Fibroblast of lung (primary cell): Measurements from ENCODE around the gene WDFY3.

Experiments
- EZH2 ChIP-seq: IDR thresholded peaks from 2 replicates; pipeline ENCODE4 v1.5.1; 2012; ENCODE audit warnings: low read length, control low read depth, mild to moderate bottlenecking; ENCODE audit errors: missing control alignments
- TF ChIP-seq, protein P1 (sequence below), 2 donors: IDR thresholded peaks in 1 of 2; conservative IDR thresholded peaks in 1 of 2; 1 replicate in 1 of 2; 2 replicates in 1 of 2; pipeline ENCODE4 v1.5.1; 2011 to 2012; ENCODE audit warnings: low read length in 2 of 2, control low read depth in 1 of 2, inconsistent platforms in 1 of 2, low read depth in 1 of 2, mild to moderate bottlenecking in 1 of 2

DNA sequence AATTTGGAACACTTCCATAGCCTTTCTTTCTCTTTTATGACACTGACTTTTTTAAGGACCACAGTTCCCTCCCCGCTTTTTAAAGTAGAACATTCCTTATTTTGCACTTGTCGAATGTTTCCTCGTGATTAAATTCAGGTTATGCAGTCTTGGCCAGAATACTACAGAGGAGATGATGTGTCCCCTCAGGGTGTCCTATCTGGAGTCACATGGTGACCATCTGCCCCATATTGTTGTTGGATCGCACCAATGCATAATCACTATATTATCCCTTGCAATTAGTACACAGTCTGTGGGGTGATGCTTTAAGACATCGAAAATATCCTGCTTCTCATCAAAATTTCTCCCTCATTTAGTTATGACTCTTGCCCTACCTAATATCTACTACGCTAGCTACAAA, 27.4 kb downstream of the WDFY3 start:
- no peak for TF ChIP-seq EZH2
- TF ChIP-seq, protein P1, sequence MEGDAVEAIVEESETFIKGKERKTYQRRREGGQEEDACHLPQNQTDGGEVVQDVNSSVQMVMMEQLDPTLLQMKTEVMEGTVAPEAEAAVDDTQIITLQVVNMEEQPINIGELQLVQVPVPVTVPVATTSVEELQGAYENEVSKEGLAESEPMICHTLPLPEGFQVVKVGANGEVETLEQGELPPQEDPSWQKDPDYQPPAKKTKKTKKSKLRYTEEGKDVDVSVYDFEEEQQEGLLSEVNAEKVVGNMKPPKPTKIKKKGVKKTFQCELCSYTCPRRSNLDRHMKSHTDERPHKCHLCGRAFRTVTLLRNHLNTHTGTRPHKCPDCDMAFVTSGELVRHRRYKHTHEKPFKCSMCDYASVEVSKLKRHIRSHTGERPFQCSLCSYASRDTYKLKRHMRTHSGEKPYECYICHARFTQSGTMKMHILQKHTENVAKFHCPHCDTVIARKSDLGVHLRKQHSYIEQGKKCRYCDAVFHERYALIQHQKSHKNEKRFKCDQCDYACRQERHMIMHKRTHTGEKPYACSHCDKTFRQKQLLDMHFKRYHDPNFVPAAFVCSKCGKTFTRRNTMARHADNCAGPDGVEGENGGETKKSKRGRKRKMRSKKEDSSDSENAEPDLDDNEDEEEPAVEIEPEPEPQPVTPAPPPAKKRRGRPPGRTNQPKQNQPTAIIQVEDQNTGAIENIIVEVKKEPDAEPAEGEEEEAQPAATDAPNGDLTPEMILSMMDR (conservative IDR thresholded peaks at IDR 0.05 in 1 of 2, IDR thresholded peaks at IDR 0.05 in 1 of 2; ENCODE audit: low read depth in 1 of 2, low read length in 2 of 2): no peak
